Glutamatergic neuron (in vitro differentiated cells): ENCODE results near the gene SOS2. TPM values are rescaled to one million over a fixed set of nuclear protein-coding genes. Genes with fewer than 3 reads are reported as not detected.
A peak's percentile ranks its signal among the peaks of the same experiment; 100 is the strongest.

ENCODE experiments used
- DNase-seq: peaks from one replicate; pipeline ENCODE4 v3.0.0; 2022
- H3K27ac Mint-ChIP-seq: one replicate; pipeline ENCODE4 v1.8.0; 2020; ENCODE audit warnings: mild to moderate bottlenecking, mixed read lengths, inconsistent platforms; ENCODE audit not compliant: unreplicated experiment
- H3K27me3 Mint-ChIP-seq: one replicate; pipeline ENCODE4 v1.8.0; 2020; ENCODE audit warnings: mild to moderate bottlenecking, moderate library complexity, mixed read lengths, inconsistent platforms; ENCODE audit not compliant: unreplicated experiment
- H3K36me3 Mint-ChIP-seq: one replicate; pipeline ENCODE4 v1.8.0; 2020; ENCODE audit warnings: mild to moderate bottlenecking, mixed read lengths, inconsistent platforms; ENCODE audit not compliant: unreplicated experiment
- H3K4me1 Mint-ChIP-seq: one replicate; pipeline ENCODE4 v1.8.0; 2020; ENCODE audit warnings: mild to moderate bottlenecking, low read depth, mixed read lengths, inconsistent platforms; ENCODE audit not compliant: unreplicated experiment
- H3K4me3 Mint-ChIP-seq: one replicate; pipeline ENCODE4 v1.8.0; 2020; ENCODE audit warnings: mild to moderate bottlenecking, mixed read lengths, inconsistent platforms; ENCODE audit not compliant: unreplicated experiment
- H3K9me3 Mint-ChIP-seq: one replicate; pipeline ENCODE4 v1.8.0; 2020; ENCODE audit warnings: mild to moderate bottlenecking, moderate library complexity, mixed read lengths, inconsistent platforms; ENCODE audit not compliant: unreplicated experiment
- total RNA-seq: library from RNA; stranded (reverse); fragmentation: NEBNext Ultra II Directional; extraction: Animal tissue kit (Norgen Biotek cat#: 25700); gene quantifications from one replicate; pipeline ENCODE4 v1.2.1, GENCODE V29; 2021; ENCODE audit not compliant: unreplicated experiment
- TF ChIP-seq, protein P1 (sequence below): fragments of 200-600 bp; sonication (generic); IDR thresholded peaks from one replicate; pipeline ENCODE4 v1.5.0; 2021; ENCODE audit not compliant: partially characterized antibody, unreplicated experiment

SOS2 gene
- total RNA-seq, 1 donor from 2014 or later, result 50.4 TPM

GRCh38 chr14:50262865-50263264 lies 31.5 kb upstream of the SOS2 start:
- TF ChIP-seq, protein P1, sequence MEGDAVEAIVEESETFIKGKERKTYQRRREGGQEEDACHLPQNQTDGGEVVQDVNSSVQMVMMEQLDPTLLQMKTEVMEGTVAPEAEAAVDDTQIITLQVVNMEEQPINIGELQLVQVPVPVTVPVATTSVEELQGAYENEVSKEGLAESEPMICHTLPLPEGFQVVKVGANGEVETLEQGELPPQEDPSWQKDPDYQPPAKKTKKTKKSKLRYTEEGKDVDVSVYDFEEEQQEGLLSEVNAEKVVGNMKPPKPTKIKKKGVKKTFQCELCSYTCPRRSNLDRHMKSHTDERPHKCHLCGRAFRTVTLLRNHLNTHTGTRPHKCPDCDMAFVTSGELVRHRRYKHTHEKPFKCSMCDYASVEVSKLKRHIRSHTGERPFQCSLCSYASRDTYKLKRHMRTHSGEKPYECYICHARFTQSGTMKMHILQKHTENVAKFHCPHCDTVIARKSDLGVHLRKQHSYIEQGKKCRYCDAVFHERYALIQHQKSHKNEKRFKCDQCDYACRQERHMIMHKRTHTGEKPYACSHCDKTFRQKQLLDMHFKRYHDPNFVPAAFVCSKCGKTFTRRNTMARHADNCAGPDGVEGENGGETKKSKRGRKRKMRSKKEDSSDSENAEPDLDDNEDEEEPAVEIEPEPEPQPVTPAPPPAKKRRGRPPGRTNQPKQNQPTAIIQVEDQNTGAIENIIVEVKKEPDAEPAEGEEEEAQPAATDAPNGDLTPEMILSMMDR, result no peak
- Mint-ChIP-seq H3K4me1 (no peaks in the 10 kb centered on the region), H3K9me3 (no peaks in the 10 kb centered on the region), H3K36me3 (no peaks in the 10 kb centered on the region), H3K27ac (peak overlapping the region; percentile 17), H3K4me3 (no peak overlapping the region), H3K27me3 (no peaks in the 10 kb centered on the region)
- no peak for DNase-seq

- H3K27me3 Mint-ChIP-seq, result no peaks in the 10 kb centered on the region
- no peaks in the 10 kb centered on the region for H3K9me3 Mint-ChIP-seq
- DNase-seq, result no peak
- no peaks in the 10 kb centered on the region for H3K36me3 Mint-ChIP-seq
- TF ChIP-seq, protein P1, result peak; percentile 16
- no peak overlapping the region for H3K4me3 Mint-ChIP-seq
- H3K4me1 Mint-ChIP-seq, result no peaks in the 10 kb centered on the region
- H3K27ac Mint-ChIP-seq, result no peak overlapping the region
Observed at GRCh38 chr14:50260511-50260910, 29.1 kb upstream of the SOS2 start.

DNA sequence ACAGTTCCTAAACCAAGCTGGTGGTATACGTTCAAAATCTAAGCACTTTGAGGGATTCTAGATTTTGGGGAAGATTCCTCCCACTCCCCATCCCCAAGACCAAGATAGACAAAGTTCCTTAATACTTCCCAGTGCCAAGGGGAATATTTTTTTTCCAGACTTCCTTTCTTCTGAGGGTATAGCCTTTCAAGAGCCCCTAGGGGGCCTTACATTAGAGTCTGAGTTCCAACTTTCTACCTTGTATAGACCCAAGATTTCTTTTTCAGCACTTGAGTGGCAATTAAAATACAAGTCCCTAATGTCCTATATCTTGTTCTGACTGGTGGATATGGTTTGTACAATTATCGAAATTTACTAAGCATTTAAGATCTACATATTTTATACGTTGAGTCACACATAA lies 28.7 kb upstream of the SOS2 start:
- Mint-ChIP-seq H3K9me3 (no peaks in the 10 kb centered on the region), H3K27me3 (no peaks in the 10 kb centered on the region), H3K27ac (no peak overlapping the region), H3K4me1 (no peaks in the 10 kb centered on the region), H3K36me3 (no peaks in the 10 kb centered on the region), H3K4me3 (no peak overlapping the region)
- DNase-seq, result no peak
- TF ChIP-seq, protein P1, result no peak

DNA sequence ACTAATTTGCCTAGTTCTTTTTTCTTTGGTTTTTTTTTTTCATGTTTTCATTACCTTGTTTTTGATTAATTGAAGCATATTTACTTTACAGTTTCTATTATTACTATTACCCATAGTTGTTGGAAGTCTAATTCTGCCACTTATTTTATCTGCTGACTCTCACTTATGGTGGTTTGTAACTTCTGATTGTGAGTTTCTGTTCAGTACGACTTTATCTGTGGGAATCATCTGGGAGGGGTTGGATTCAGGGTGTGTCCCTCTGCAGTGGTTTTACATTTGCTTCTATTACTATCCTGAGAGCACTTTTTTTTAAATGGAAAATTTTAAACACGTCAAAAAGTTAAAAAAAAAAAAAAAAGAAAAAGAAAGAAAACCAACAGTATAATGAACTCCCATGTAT lies 26.4 kb upstream of the SOS2 start:
- no peaks in the 10 kb centered on the region for H3K9me3 Mint-ChIP-seq
- TF ChIP-seq, protein P1, result no peak
- H3K4me1 Mint-ChIP-seq, result no peaks in the 10 kb centered on the region
- H3K36me3 Mint-ChIP-seq, result peaks cover 7% of the 10 kb centered on the region
- H3K27me3 Mint-ChIP-seq, result no peaks in the 10 kb centered on the region
- no peak for DNase-seq
- H3K4me3 Mint-ChIP-seq, result no peak overlapping the region
- no peak overlapping the region for H3K27ac Mint-ChIP-seq

- DNase-seq, result no peak
- Mint-ChIP-seq H3K27me3 (no peaks in the 10 kb centered on the region), H3K4me3 (no peak overlapping the region), H3K36me3 (peaks cover 7% of the 10 kb centered on the region), H3K4me1 (no peaks in the 10 kb centered on the region), H3K9me3 (no peaks in the 10 kb centered on the region), H3K27ac (no peak overlapping the region)
- TF ChIP-seq, protein P1, result no peak
Observed at GRCh38 chr14:50254248-50254647, 22.9 kb upstream of the SOS2 start.
